Activated CD8-positive, alpha-beta T cell treated with anti-CD3 and anti-CD28 coated beads, Interleukin-2, amount 10 ng/mL, durations not matched to agents 7 days and 5 days (primary cell): ENCODE measurements around the gene LRRN4CL. TPM values are rescaled to one million over a fixed set of nuclear protein-coding genes. Genes with fewer than 3 reads are reported as not detected.
A peak's percentile ranks its signal among the peaks of the same experiment; 100 is the strongest.

Source experiments
- ATAC-seq: fragments of 150-1000 bp; cut with Tn5 transposase; one replicate; pipeline ENCODE4 v1.10.0; 2021; ENCODE audit warnings: moderate library complexity
- CTCF ChIA-PET: fragments of 350-600 bp; sonication (Branson Sonifier 250); formaldehyde crosslinking; loops from one replicate; lab custom pipeline; 2021; ENCODE audit warnings: antibody characterized with exemption; lab: Charles Lee
- POLR2A ChIA-PET: fragments of 350-600 bp; sonication (Branson Sonifier 250); formaldehyde crosslinking; loops from one replicate; lab custom pipeline; 2021; ENCODE audit warnings: antibody characterized with exemption; lab: Charles Lee
- DNase-seq: peaks from one replicate; pipeline ENCODE4 v3.0.0-alpha.2; 2020
- H3K27ac Mint-ChIP-seq: one replicate; pipeline ENCODE4 v1.8.0; 2021; ENCODE audit warnings: mild to moderate bottlenecking, mixed read lengths
- H3K27me3 Mint-ChIP-seq: one replicate; pipeline ENCODE4 v1.8.0; 2021; ENCODE audit warnings: low read depth, mixed read lengths
- H3K36me3 Mint-ChIP-seq: one replicate; pipeline ENCODE4 v1.8.0; 2021; ENCODE audit warnings: low read depth, mixed read lengths
- H3K4me1 Mint-ChIP-seq: one replicate; pipeline ENCODE4 v1.8.0; 2021; ENCODE audit warnings: low read depth, mixed read lengths
- H3K4me3 Mint-ChIP-seq: one replicate; pipeline ENCODE4 v1.8.0; 2021; ENCODE audit warnings: mild to moderate bottlenecking, mixed read lengths
- H3K9me3 Mint-ChIP-seq: one replicate; pipeline ENCODE4 v1.8.0; 2022; ENCODE audit warnings: mixed read lengths; ENCODE audit not compliant: insufficient read depth
- total RNA-seq, 2 experiments: library from RNA; stranded (reverse); gene quantifications; one replicate each; pipeline ENCODE4 v1.2.3, GENCODE V29; 2021

LRRN4CL gene
- total RNA-seq, 2 experiments from 2014 or later, result 0.21 to 0.34 TPM

DNA sequence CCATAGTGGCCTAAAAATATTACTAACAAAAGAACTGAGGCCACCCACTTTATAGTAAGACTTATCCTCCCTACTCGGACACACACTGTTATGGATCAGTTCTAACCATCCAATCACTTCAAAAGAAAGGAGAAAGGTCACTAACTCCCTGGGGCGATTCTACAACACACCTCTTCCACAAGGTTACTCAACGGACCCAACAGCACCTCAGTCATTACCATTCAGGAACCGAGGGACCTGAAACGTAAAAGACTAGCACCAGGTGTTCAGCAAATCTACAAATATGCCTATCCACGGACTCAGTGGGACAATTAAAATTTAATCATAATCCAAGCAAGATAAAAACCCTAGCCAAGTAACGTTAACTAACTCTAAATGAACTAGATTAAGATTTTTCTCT lies 36.3 kb upstream of the LRRN4CL start:
- Mint-ChIP-seq H3K4me1 (peaks cover 53% of the 10 kb centered on the region), H3K4me3 (peak overlapping the region; percentile 94), H3K36me3 (peaks cover 71% of the 10 kb centered on the region), H3K9me3 (no peaks in the 10 kb centered on the region), H3K27me3 (no peaks in the 10 kb centered on the region), H3K27ac (peak overlapping the region; percentile 96)
- ChIA-PET CTCF (interaction anchor here (0.8 to 4.1 kb wide), 7 partner anchors 8 to 62 kb away, joined by 3 to 12 read pairs (median 4); partner anchors contain the start of genes TMEM179B and ZBTB3), POLR2A (interaction anchor here (1.2 to 7.7 kb wide), 9 partner anchors 15 to 156 kb away, joined by 4 to 123 read pairs (median 23); partner anchors contain the start of genes BSCL2, GNG3, LBHD1 and POLR2G)
- ATAC-seq (no peak), DNase-seq (no peak)

GRCh38 chr11:62724171-62724570 lies 34.8 kb upstream of the LRRN4CL start:
- Mint-ChIP-seq H3K4me3 (peak overlapping the region; percentile 94), H3K9me3 (no peaks in the 10 kb centered on the region), H3K27me3 (no peaks in the 10 kb centered on the region), H3K36me3 (peaks cover 81% of the 10 kb centered on the region), H3K4me1 (peaks cover 54% of the 10 kb centered on the region), H3K27ac (peak overlapping the region; percentile 17)
- ATAC-seq, result no peak
- no peak for DNase-seq
- POLR2A ChIA-PET, result interaction anchor here (1.0 to 7.7 kb wide), 5 partner anchors 13 to 131 kb away, joined by 5 to 123 read pairs (median 8); partner anchors contain the start of genes BSCL2, C11orf98, CSKMT and GNG3
- CTCF ChIA-PET, result interaction anchor here (1.0 to 4.1 kb wide), 5 partner anchors 8 to 133 kb away, joined by 3 to 12 read pairs (median 4); partner anchors contain the start of gene TUT1

GRCh38 chr11:62721994-62722393 lies 32.7 kb upstream of the LRRN4CL start:
- Mint-ChIP-seq H3K27ac (no peak overlapping the region), H3K4me3 (no peak overlapping the region), H3K27me3 (no peaks in the 10 kb centered on the region), H3K36me3 (peaks cover 91% of the 10 kb centered on the region), H3K9me3 (no peaks in the 10 kb centered on the region), H3K4me1 (peaks cover 65% of the 10 kb centered on the region)
- ATAC-seq, result no peak
- no peak for DNase-seq
- CTCF ChIA-PET, result no interaction called here
- POLR2A ChIA-PET, result interaction anchor here (3.1 to 7.7 kb wide), 2 partner anchors 11 to 57 kb away, joined by 10 to 123 read pairs; partner anchors contain the start of genes BSCL2, C11orf98, CSKMT and GNG3

DNA sequence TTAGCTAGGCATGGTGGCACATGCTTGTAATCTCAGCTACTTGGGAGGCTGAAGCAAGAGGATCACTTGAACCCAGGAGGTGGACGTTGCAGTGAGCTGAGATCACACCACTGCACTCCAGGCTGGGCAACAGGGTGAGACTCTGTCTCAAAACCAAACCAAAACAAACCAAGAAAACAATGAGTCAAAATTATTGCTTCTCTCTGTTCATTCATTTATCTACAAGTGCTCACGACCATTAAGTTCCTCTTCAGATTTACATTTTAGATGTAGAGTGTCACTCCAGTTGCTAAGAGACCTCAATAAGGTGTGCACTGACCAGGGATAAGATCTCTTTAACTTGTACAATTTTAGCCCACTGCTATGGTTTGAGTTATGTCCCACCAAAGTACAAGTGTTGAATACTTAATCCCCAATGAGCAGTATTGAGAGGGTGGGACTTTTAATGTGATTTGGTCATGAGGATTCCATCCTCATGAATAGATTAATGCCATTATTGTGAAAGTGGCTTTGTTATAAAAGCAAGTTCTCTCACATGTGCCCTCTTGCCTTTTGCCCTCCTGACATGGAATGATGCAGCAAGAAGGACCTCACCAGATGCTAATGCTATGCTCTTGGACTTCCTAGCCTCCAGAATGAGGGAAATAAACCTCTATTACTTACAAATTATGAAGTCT lies 30.1 kb upstream of the LRRN4CL start:
- DNase-seq (no peak), ATAC-seq (no peak)
- ChIA-PET POLR2A (interaction anchor here (1.1 to 1.3 kb wide), 3 partner anchors 8 to 136 kb away, joined by 3 to 4 read pairs (median 3); partner anchors contain the start of gene HNRNPUL2), CTCF (interaction anchor here (1.0 kb wide), 1 partner anchor 11 kb away, joined by 3 read pairs; no protein-coding TSS in a partner anchor)
- Mint-ChIP-seq H3K27me3 (no peaks in the 10 kb centered on the region), H3K4me3 (no peak overlapping the region), H3K27ac (no peak overlapping the region), H3K9me3 (no peaks in the 10 kb centered on the region), H3K4me1 (peaks cover 76% of the 10 kb centered on the region), H3K36me3 (peaks cover 94% of the 10 kb centered on the region)

DNA sequence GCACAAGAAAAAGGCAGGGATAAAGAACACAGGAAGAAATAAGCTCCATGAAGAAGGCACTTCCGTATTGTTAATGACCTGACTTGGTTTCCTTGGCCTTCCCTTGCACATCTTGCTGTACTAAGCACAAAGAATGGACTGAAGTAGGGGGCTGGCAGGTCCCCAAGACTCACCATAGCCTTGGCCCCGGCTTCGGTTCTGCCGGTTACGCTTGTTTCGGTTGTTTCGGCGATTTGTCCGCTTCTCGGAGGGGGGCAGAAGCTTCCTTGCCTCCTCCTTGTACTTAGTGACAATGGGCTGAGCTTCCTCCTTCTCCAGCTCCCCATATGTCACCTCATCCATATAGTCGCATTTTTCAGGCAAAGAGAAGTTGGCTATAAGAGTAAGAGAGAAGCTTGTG lies 27.5 kb upstream of the LRRN4CL start:
- ATAC-seq (no peak), DNase-seq (no peak)
- POLR2A ChIA-PET, result interaction anchor here (0.9 to 11.7 kb wide), 4 partner anchors 8 to 124 kb away, joined by 3 to 123 read pairs (median 4); partner anchors contain the start of genes C11orf98, CSKMT, HNRNPUL2 and TTC9C
- Mint-ChIP-seq H3K4me1 (peaks cover 76% of the 10 kb centered on the region), H3K27me3 (no peaks in the 10 kb centered on the region), H3K4me3 (no peak overlapping the region), H3K9me3 (no peaks in the 10 kb centered on the region), H3K27ac (no peak overlapping the region), H3K36me3 (peaks cover 89% of the 10 kb centered on the region)
- CTCF ChIA-PET, result interaction anchor here (1.6 kb wide), 2 partner anchors 7 to 10 kb away, joined by 4 to 5 read pairs; partner anchors contain the start of gene HNRNPUL2

GRCh38 chr11:62716206-62716605 lies 26.9 kb upstream of the LRRN4CL start:
- POLR2A ChIA-PET, result interaction anchor here (0.9 to 11.7 kb wide), 3 partner anchors 10 to 125 kb away, joined by 3 to 123 read pairs (median 4); partner anchors contain the start of genes C11orf98, CSKMT, HNRNPUL2 and TTC9C
- Mint-ChIP-seq H3K36me3 (peaks cover 89% of the 10 kb centered on the region), H3K27me3 (no peaks in the 10 kb centered on the region), H3K4me3 (no peak overlapping the region), H3K9me3 (no peaks in the 10 kb centered on the region), H3K27ac (peak overlapping the region; percentile 40), H3K4me1 (peaks cover 71% of the 10 kb centered on the region)
- ATAC-seq (no peak), DNase-seq (no peak)
- CTCF ChIA-PET, result interaction anchor here (0.9 to 1.6 kb wide), 3 partner anchors 8 to 163 kb away, joined by 3 to 5 read pairs (median 4); partner anchors contain the start of gene HNRNPUL2

GRCh38 chr11:62715150-62716130 lies 26.1 kb upstream of the LRRN4CL start:
- Mint-ChIP-seq H3K27me3 (no peaks in the 10 kb centered on the region), H3K4me3 (no peak overlapping the region), H3K27ac (peak overlapping the region; percentile 78), H3K9me3 (no peaks in the 10 kb centered on the region), H3K4me1 (peaks cover 70% of the 10 kb centered on the region), H3K36me3 (peaks cover 88% of the 10 kb centered on the region)
- ATAC-seq (no peak), DNase-seq (no peak)
- ChIA-PET POLR2A (interaction anchor here (0.9 to 11.7 kb wide), 3 partner anchors 11 to 51 kb away, joined by 3 to 123 read pairs (median 3); partner anchors contain the start of genes C11orf98, HNRNPUL2 and TTC9C), CTCF (interaction anchor here (0.9 to 1.6 kb wide), 3 partner anchors 9 to 163 kb away, joined by 3 to 4 read pairs (median 3); partner anchors contain the start of gene HNRNPUL2)

DNA sequence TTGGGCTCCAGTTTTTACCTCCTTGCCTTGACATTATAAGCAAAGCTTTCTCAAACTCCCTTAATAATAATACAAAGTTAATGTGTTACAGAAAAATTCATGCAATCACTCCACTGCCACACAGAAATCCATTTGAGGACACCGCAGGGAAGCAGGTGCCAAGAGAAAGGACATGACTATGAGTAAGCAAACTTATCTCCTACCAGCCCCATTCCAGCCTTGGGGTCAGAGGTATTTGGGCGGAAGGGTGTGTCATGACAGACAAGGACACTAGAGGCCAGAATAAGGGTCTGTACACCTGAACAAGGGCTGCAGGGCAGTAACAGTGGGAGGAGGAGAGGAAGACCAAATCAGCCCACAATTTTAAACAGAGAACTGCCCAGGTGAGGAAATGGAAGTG lies 24.0 kb upstream of the LRRN4CL start:
- DNase-seq (no peak), ATAC-seq (no peak)
- H3K36me3 Mint-ChIP-seq, result peaks cover 79% of the 10 kb centered on the region
- no peaks in the 10 kb centered on the region for H3K27me3 Mint-ChIP-seq
- H3K4me3 Mint-ChIP-seq, result peak overlapping the region; percentile 39
- ChIA-PET POLR2A (interaction anchor here (1.1 to 11.7 kb wide), 4 partner anchors 13 to 142 kb away, joined by 3 to 123 read pairs (median 6); partner anchors contain the start of genes GANAB, HNRNPUL2 and TTC9C), CTCF (interaction anchor here (0.9 to 1.1 kb wide), 2 partner anchors 24 to 33 kb away, joined by 3 to 5 read pairs; no protein-coding TSS in a partner anchor)
- H3K4me1 Mint-ChIP-seq, result peaks cover 77% of the 10 kb centered on the region
- H3K9me3 Mint-ChIP-seq, result no peaks in the 10 kb centered on the region
- peak overlapping the region; percentile 79 for H3K27ac Mint-ChIP-seq

DNA sequence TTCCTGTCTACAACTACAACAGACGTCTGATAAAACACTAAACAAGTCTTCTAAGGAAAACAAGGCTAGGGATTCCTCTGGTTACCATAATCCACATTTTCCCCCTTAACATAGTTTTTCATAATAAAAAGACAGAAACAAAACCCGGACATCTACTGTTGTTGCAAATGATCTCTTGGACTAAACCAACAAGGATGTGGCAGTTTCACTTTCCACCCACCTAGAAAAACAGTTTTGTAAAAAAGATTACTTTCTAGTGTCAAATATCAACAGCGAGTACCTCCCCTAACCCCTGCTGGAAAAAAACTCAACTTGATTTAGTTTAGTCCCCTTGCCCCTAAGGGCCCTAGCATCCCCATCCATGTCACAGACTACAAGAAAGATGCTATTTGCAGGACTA lies 23.5 kb upstream of the LRRN4CL start:
- ChIA-PET CTCF (interaction anchor here (1.0 to 1.2 kb wide), 2 partner anchors 122 to 145 kb away, joined by 3 to 4 read pairs; partner anchors contain the start of gene TUT1), POLR2A (interaction anchor here (1.1 to 11.7 kb wide), 4 partner anchors 13 to 143 kb away, joined by 3 to 123 read pairs (median 6); partner anchors contain the start of genes GANAB, HNRNPUL2 and TTC9C)
- H3K27ac Mint-ChIP-seq, result peak overlapping the region; percentile 79
- peaks cover 76% of the 10 kb centered on the region for H3K36me3 Mint-ChIP-seq
- H3K4me1 Mint-ChIP-seq, result peaks cover 77% of the 10 kb centered on the region
- no peak for ATAC-seq
- H3K9me3 Mint-ChIP-seq, result no peaks in the 10 kb centered on the region
- no peaks in the 10 kb centered on the region for H3K27me3 Mint-ChIP-seq
- peak overlapping the region; percentile 39 for H3K4me3 Mint-ChIP-seq
- no peak for DNase-seq

GRCh38 chr11:62712276-62712812 lies 23.0 kb upstream of the LRRN4CL start:
- ATAC-seq, result no peak
- DNase-seq, result no peak
- H3K27ac Mint-ChIP-seq, result peak overlapping the region; percentile 79
- no peaks in the 10 kb centered on the region for H3K9me3 Mint-ChIP-seq
- ChIA-PET POLR2A (interaction anchor here (0.6 to 11.7 kb wide), 5 partner anchors 14 to 143 kb away, joined by 3 to 123 read pairs (median 4); partner anchors contain the start of genes GANAB, HNRNPUL2 and TTC9C), CTCF (interaction anchor here (1.0 to 1.2 kb wide), 2 partner anchors 121 to 145 kb away, joined by 3 to 4 read pairs; partner anchors contain the start of gene TUT1)
- H3K4me3 Mint-ChIP-seq, result peak overlapping the region; percentile 3
- peaks cover 72% of the 10 kb centered on the region for H3K36me3 Mint-ChIP-seq
- peaks cover 78% of the 10 kb centered on the region for H3K4me1 Mint-ChIP-seq
- no peaks in the 10 kb centered on the region for H3K27me3 Mint-ChIP-seq
